PC-3 (cell line): Measurements from ENCODE around the gene CMBL. TPM values are rescaled to one million over a fixed set of nuclear protein-coding genes. Genes with fewer than 3 reads are reported as not detected.

Experiments used
- ATAC-seq: fragments of 200-7000 bp; cut with Tn5 transposase; 2 replicates; pipeline ENCODE4 v1.9.1; 2020; ENCODE audit warnings: mild to moderate bottlenecking, moderate library complexity
- BruUV-seq: library from RNA; stranded (reverse); fragments of 400-500 nt; replicated peaks from 2 replicates; lab custom pipeline; 2021; lab: Mats Ljungman, UMichigan
- CTCF ChIA-PET: fragments of 300-600 bp; sonication (Branson Sonifier 250); formaldehyde crosslinking; loops from one replicate; lab custom pipeline; 2022; ENCODE audit warnings: antibody characterized with exemption; lab: Charles Lee
- POLR2A ChIA-PET: fragments of 300-600 bp; sonication (Branson Sonifier 250); formaldehyde crosslinking; loops from one replicate; lab custom pipeline; 2022; ENCODE audit warnings: antibody characterized with exemption; ENCODE audit not compliant: unreplicated experiment; lab: Charles Lee
- DNase-seq: peaks from one replicate; pipeline ENCODE4 v3.0.0-alpha.2; 2015
- H2AFZ ChIP-seq: fragments of 300-600 bp; sonication (generic); 2 replicates; pipeline ENCODE4 v1.6.0; 2016; ENCODE audit warnings: antibody characterized with exemption, low read length
- H3F3A ChIP-seq: fragments of 300-600 bp; sonication (generic); one replicate; pipeline ENCODE4 v1.6.0; 2017; ENCODE audit warnings: antibody characterized with exemption, low read length, control low read depth, mild to moderate bottlenecking; ENCODE audit not compliant: unreplicated experiment
- H3K27ac ChIP-seq: fragments of 300-600 bp; sonication (generic); 2 replicates; pipeline ENCODE4 v1.5.1; 2016; ENCODE audit warnings: mild to moderate bottlenecking, low read length
- H3K27me3 ChIP-seq: fragments of 300-600 bp; sonication (generic); 2 replicates; pipeline ENCODE4 v1.6.1; 2016; ENCODE audit warnings: low read length, mixed read lengths
- H3K36me3 ChIP-seq: fragments of 300-600 bp; sonication (generic); 2 replicates; pipeline ENCODE4 v1.6.1; 2016; ENCODE audit warnings: low read depth, mixed run types, low read length, mixed read lengths
- H3K4me1 ChIP-seq: fragments of 300-600 bp; sonication (generic); 2 replicates; pipeline ENCODE4 v1.5.1; 2016; ENCODE audit warnings: low read length; ENCODE audit not compliant: insufficient read depth
- H3K4me2 ChIP-seq: fragments of 300-600 bp; sonication (generic); 2 replicates; pipeline ENCODE4 v1.6.0; 2016; ENCODE audit warnings: low read length
- H3K4me3 ChIP-seq: fragments of 300-600 bp; sonication (generic); 2 replicates; pipeline ENCODE4 v1.5.1; 2016; ENCODE audit warnings: mild to moderate bottlenecking, low read length, mixed read lengths
- H3K79me2 ChIP-seq: fragments of 300-600 bp; sonication (generic); 2 replicates; pipeline ENCODE4 v1.6.1; 2017; ENCODE audit warnings: low read length, mixed read lengths
- H3K9ac ChIP-seq: fragments of 300-600 bp; sonication (generic); 2 replicates; pipeline ENCODE4 v1.6.0; 2016; ENCODE audit warnings: mild to moderate bottlenecking, low read length
- H3K9me2 ChIP-seq: fragments of 300-600 bp; sonication (generic); replicated peaks from 2 replicates; pipeline ENCODE4 v1.6.1; 2016; ENCODE audit warnings: mixed run types, low read length, mixed read lengths
- H3K9me3 ChIP-seq: fragments of 300-600 bp; sonication (generic); 2 replicates; pipeline ENCODE4 v1.6.1; 2016; ENCODE audit warnings: low read length, mixed read lengths
- H4K20me1 ChIP-seq: fragments of 300-600 bp; sonication (generic); 2 replicates; pipeline ENCODE4 v1.6.1; 2016; ENCODE audit warnings: low read length, mixed read lengths
- CTCF ChIP-seq: fragments of 300-600 bp; sonication (generic); conservative IDR thresholded peaks from 2 replicates; pipeline ENCODE4 v1.5.1; 2017; ENCODE audit warnings: antibody characterized with exemption, low read depth, mild to moderate bottlenecking, low read length
- EZH2 ChIP-seq: fragments of 300-600 bp; sonication (generic); IDR thresholded peaks from one replicate; pipeline ENCODE4 v1.6.1; 2017; ENCODE audit warnings: antibody characterized with exemption, mild to moderate bottlenecking, low read length; ENCODE audit not compliant: unreplicated experiment
- EZH2phosphoT487 ChIP-seq: fragments of 300-600 bp; sonication (generic); IDR thresholded peaks from 2 replicates; pipeline ENCODE4 v1.6.1; 2018; ENCODE audit warnings: mild to moderate bottlenecking, antibody characterized with exemption, low read length, borderline replicate concordance
- intact Hi-C: fragments of 100-400 bp; cut with micrococcal nuclease; formaldehyde crosslinking; loops from 2 replicates; pipeline ENCODE4 v1.9.0; 2023
- total RNA-seq: library from RNA; depleted of rRNA; stranded (reverse); fragments of >200 nt; gene quantifications from 2 replicates; pipeline ENCODE4 v1.2.3, GENCODE V29; 2014

Gene CMBL
- total RNA-seq, 1 experiment from 2014 or later, result 35.7 TPM

- intact Hi-C loops, result no loop called here
- Histone ChIP-seq H3K9me3 (no peaks in the 10 kb centered on the region), H3K36me3 (no peaks in the 10 kb centered on the region), H3K27ac (no peak overlapping the region), H3K4me2 (no peak overlapping the region), H3K4me1 (no peaks in the 10 kb centered on the region), H3K9me2 (no peaks in the 10 kb centered on the region; the same call in 1 of the 2 replicates), H3K4me3 (no peak overlapping the region), H3K79me2 (no peaks in the 10 kb centered on the region), H3K9ac (no peak overlapping the region), H2AFZ (no peak overlapping the region), H3F3A (no peaks in the 10 kb centered on the region), H4K20me1 (no peaks in the 10 kb centered on the region), H3K27me3 (no peaks in the 10 kb centered on the region)
- ATAC-seq (no peak), DNase-seq (no peak)
- ChIA-PET CTCF (no interaction called here), POLR2A (no interaction called here)
- no TSS peak for BruUV-seq
- no peak for TF ChIP-seq EZH2
- TF ChIP-seq EZH2phosphoT487, result no peak
- TF ChIP-seq CTCF, result no peak
Observed at GRCh38 chr5:10339058-10339811, 31.5 kb upstream of the CMBL start.

- Histone ChIP-seq H3K27ac (no peak overlapping the region), H3K9ac (no peak overlapping the region), H3K4me1 (no peaks in the 10 kb centered on the region), H3K9me2 (no peaks in the 10 kb centered on the region; the same call in 1 of the 2 replicates), H3K27me3 (no peaks in the 10 kb centered on the region), H3K4me3 (no peak overlapping the region), H4K20me1 (no peaks in the 10 kb centered on the region), H3K79me2 (no peaks in the 10 kb centered on the region), H3K36me3 (no peaks in the 10 kb centered on the region), H2AFZ (no peak overlapping the region), H3K9me3 (no peaks in the 10 kb centered on the region), H3F3A (no peaks in the 10 kb centered on the region), H3K4me2 (no peak overlapping the region)
- TF ChIP-seq EZH2, result no peak
- no peak for TF ChIP-seq CTCF
- no peak for TF ChIP-seq EZH2phosphoT487
- POLR2A ChIA-PET, result no interaction called here
- intact Hi-C loops, result no loop called here
- no peak for ATAC-seq
- DNase-seq, result no peak
- CTCF ChIA-PET, result no interaction called here
- BruUV-seq, result no TSS peak
Observed at GRCh38 chr5:10338686-10339057, 31.0 kb upstream of the CMBL start.

- H3F3A ChIP-seq, result no peaks in the 10 kb centered on the region
- H3K4me2 ChIP-seq, result no peak overlapping the region
- no peak for TF ChIP-seq EZH2phosphoT487
- no peak for TF ChIP-seq EZH2
- TF ChIP-seq CTCF, result no peak
- H3K36me3 ChIP-seq, result no peaks in the 10 kb centered on the region
- no peaks in the 10 kb centered on the region; the same call in 1 of the 2 replicates for H3K9me2 ChIP-seq
- H2AFZ ChIP-seq, result no peak overlapping the region
- DNase-seq, result no peak
- no TSS peak for BruUV-seq
- H4K20me1 ChIP-seq, result no peaks in the 10 kb centered on the region
- H3K4me1 ChIP-seq, result peaks cover 4% of the 10 kb centered on the region; the same call in 1 of the 2 replicates
- H3K27ac ChIP-seq, result no peak overlapping the region
- POLR2A ChIA-PET, result no interaction called here
- CTCF ChIA-PET, result interaction anchor here (0.8 kb wide), 1 partner anchor 29 kb away, joined by 8 read pairs; no protein-coding TSS in a partner anchor
- no peak overlapping the region for H3K4me3 ChIP-seq
- H3K9ac ChIP-seq, result no peak overlapping the region
- H3K79me2 ChIP-seq, result no peaks in the 10 kb centered on the region
- intact Hi-C loops, result no loop called here
- H3K9me3 ChIP-seq, result no peaks in the 10 kb centered on the region
- no peak for ATAC-seq
- no peaks in the 10 kb centered on the region for H3K27me3 ChIP-seq
Observed at GRCh38 chr5:10337986-10338385, 30.3 kb upstream of the CMBL start.
